ENCODE measurements around the gene LTA.
A peak's percentile ranks its signal among the peaks of the same experiment; 100 is the strongest.

LTA gene

GRCh38 chr6:31581434-31582229 lies 9.5 kb downstream of the LTA start:
- Histone ChIP-seq H3K27ac (ENCODE audit: extremely low read depth, low read depth, low read length) (no peak overlapping the region), H3K4me3 (ENCODE audit: low read depth, low read length) (peak overlapping the region; percentile 44), H3K4me1 (ENCODE audit: control insufficient read depth, insufficient read depth, low read length) (peaks cover 4% of the 10 kb centered on the region; the same call in 1 of the 2 replicates), H3K9me3 (ENCODE audit: control insufficient read depth, insufficient read depth, low read depth, low read length) (no peaks in the 10 kb centered on the region), H3K36me3 (ENCODE audit: control insufficient read depth in 2 of 2, insufficient read depth in 1 of 2, low read length in 2 of 2) (no peaks in the 10 kb centered on the region)
- TF ChIP-seq ZNF76 (tag by site-specific recombination; IDR thresholded peaks at IDR 0.05; ENCODE audit: borderline replicate concordance, low read depth) (no peak), SCRT2 (tag by site-specific recombination; IDR thresholded peaks at IDR 0.05) (no peak), ZBTB26 (tag by site-specific recombination; optimal IDR thresholded peaks at IDR 0.05) (no peak), ZNF362 (tag by site-specific recombination; IDR thresholded peaks at IDR 0.05) (no peak), ZNF513 (tag by site-specific recombination; IDR thresholded peaks at IDR 0.05) (no peak), ZNF341 (tag by site-specific recombination; IDR thresholded peaks at IDR 0.05; ENCODE audit: low read depth) (no peak), ZNF664 (tag by site-specific recombination; IDR thresholded peaks at IDR 0.05) (no peak), ZNF324 (tag by site-specific recombination; IDR thresholded peaks at IDR 0.05) (no peak), ZNF266 (tag by site-specific recombination; IDR thresholded peaks at IDR 0.05; ENCODE audit: low read depth) (no peak)
- ChIA-PET POLR2A (interaction anchor here (0.6 to 2.1 kb wide), 11 partner anchors 8 to 249 kb away, joined by 3 to 7 read pairs (median 4); partner anchors contain the start of genes DDX39B, HSPA1B and PRRC2A), CTCF (interaction anchor here (0.6 to 18.7 kb wide), 16 partner anchors 8 to 1257 kb away, joined by 3 to 518 read pairs (median 4); partner anchors contain the start of genes AIF1, ATP6V1G2, LTA and NCR3)

- Histone ChIP-seq H3K9me3 (ENCODE audit: control insufficient read depth, insufficient read depth, low read depth, low read length) (no peaks in the 10 kb centered on the region), H3K4me1 (ENCODE audit: control insufficient read depth, insufficient read depth, low read length) (peaks cover 4% of the 10 kb centered on the region; the same call in 1 of the 2 replicates), H3K36me3 (ENCODE audit: control insufficient read depth in 2 of 2, insufficient read depth in 1 of 2, low read length in 2 of 2) (no peaks in the 10 kb centered on the region), H3K4me3 (ENCODE audit: low read depth, low read length) (peak within 1 kb of the TSS; percentile 44), H3K27ac (ENCODE audit: extremely low read depth, low read depth, low read length) (no peak within 1 kb of the TSS)
- ChIA-PET CTCF (interaction anchor here (0.6 to 18.7 kb wide), 10 partner anchors 8 to 1298 kb away, joined by 3 to 518 read pairs (median 6); partner anchors contain the start of genes ATP6V1G2, LTA, NCR3 and NFKBIL1), POLR2A (interaction anchor here (0.9 to 1.5 kb wide), 5 partner anchors 8 to 245 kb away, joined by 3 to 6 read pairs (median 4); partner anchors contain the start of genes DDX39B, HSPA1B and PRRC2A)
- TF ChIP-seq ZNF426 (tag by site-specific recombination; IDR thresholded peaks at IDR 0.05) (no peak), GLI2 (tag by site-specific recombination; IDR thresholded peaks at IDR 0.05; ENCODE audit: borderline replicate concordance, low read depth) (no peak), ZEB2 (tag by site-specific recombination; IDR thresholded peaks at IDR 0.05) (no peak), ZNF26 (tag by site-specific recombination; IDR thresholded peaks at IDR 0.05) (no peak), YY1 (tag by site-specific recombination; IDR thresholded peaks at IDR 0.05) (no peak), ZNF366 (tag by site-specific recombination; conservative IDR thresholded peaks at IDR 0.05) (no peak), ZNF624 (tag by site-specific recombination; IDR thresholded peaks at IDR 0.05) (no peak), ZNF280C (tag by site-specific recombination; IDR thresholded peaks at IDR 0.05) (no peak), MYNN (tag by site-specific recombination; IDR thresholded peaks at IDR 0.05; ENCODE audit: borderline replicate concordance) (no peak), ZNF221 (tag by site-specific recombination; IDR thresholded peaks at IDR 0.05; ENCODE audit: borderline replicate concordance) (no peak), PBX3 (CRISPR knock-in tag; IDR thresholded peaks at IDR 0.05) (no peak), INSM2 (tag by site-specific recombination; IDR thresholded peaks at IDR 0.05) (no peak)
Observed at GRCh38 chr6:31582230-31582643, 10.1 kb downstream of the LTA start, which contains the start of gene LTB. LTB (minus strand) TSS chr6:31582424; CDS start chr6:31582417, 7 bp downstream.
